ENCODE measurements around the gene DNAH12.

DNAH12 gene

GRCh38 chr3:57575966-57576626, 32.0 kb upstream of the DNAH12 start:
- TF ChIP-seq, protein P1, sequence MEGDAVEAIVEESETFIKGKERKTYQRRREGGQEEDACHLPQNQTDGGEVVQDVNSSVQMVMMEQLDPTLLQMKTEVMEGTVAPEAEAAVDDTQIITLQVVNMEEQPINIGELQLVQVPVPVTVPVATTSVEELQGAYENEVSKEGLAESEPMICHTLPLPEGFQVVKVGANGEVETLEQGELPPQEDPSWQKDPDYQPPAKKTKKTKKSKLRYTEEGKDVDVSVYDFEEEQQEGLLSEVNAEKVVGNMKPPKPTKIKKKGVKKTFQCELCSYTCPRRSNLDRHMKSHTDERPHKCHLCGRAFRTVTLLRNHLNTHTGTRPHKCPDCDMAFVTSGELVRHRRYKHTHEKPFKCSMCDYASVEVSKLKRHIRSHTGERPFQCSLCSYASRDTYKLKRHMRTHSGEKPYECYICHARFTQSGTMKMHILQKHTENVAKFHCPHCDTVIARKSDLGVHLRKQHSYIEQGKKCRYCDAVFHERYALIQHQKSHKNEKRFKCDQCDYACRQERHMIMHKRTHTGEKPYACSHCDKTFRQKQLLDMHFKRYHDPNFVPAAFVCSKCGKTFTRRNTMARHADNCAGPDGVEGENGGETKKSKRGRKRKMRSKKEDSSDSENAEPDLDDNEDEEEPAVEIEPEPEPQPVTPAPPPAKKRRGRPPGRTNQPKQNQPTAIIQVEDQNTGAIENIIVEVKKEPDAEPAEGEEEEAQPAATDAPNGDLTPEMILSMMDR (IDR thresholded peaks at IDR 0.05) = no peak

DNA sequence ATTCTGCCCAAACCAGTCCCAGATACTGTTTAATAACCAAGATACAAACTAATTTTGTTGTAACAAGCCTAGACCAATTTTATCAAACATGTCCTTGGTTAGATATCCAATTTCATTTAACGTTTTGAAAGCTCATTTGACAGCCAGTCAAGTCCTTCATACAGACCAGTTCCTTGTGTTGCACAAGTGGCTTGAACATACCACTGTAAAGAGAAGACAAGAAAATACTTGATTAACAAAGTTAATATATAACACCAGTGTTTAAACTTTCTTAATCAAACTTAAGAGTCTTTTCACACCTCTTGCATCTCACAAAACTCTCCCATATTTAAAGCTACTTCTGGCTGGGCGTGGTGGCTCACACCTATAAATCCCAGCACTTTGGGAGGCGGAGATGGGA, 28.0 kb upstream of the DNAH12 start:
- TF ChIP-seq, protein P1 (IDR thresholded peaks at IDR 0.05) = no peak

- TF ChIP-seq, protein P1 (IDR thresholded peaks at IDR 0.05) = no peak
Measured at GRCh38 chr3:57570878-57571277, 26.7 kb upstream of the DNAH12 start.

DNA sequence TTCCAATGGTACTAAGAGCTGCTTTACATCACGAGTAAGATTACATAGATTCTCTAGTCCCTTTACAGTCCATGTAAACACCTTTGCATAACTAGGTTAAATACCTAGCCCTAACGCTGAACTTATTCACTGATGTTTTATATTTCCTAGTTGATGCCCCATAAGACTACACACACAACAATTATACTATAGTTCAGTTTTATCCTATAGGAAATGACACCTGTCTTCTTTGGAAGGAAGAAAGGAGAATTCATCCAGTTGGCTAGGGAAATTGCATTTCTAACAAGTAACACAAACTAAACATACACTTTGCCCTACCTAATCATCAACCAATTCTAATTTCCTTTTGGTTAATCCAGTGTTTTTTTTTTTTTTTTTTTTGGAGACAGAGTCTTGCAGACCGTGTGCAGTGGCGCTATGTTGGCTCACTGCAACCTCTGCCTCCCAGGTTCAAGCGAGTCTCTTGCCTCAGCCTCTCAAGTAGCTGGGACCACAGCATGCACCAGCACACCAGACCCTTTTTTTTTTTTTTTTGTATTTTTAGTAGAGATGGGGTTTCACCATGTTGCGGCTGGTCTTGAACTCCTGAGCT, 25.8 kb upstream of the DNAH12 start:
- TF ChIP-seq, protein P1 (IDR thresholded peaks at IDR 0.05) = no peak

- TF ChIP-seq, protein P1 (IDR thresholded peaks at IDR 0.05) = no peak
Measured at GRCh38 chr3:57559526-57559925, 15.4 kb upstream of the DNAH12 start.

- TF ChIP-seq, protein P1 (IDR thresholded peaks at IDR 0.05) = no peak
Measured at GRCh38 chr3:57557085-57557537, 13.0 kb upstream of the DNAH12 start.

DNA sequence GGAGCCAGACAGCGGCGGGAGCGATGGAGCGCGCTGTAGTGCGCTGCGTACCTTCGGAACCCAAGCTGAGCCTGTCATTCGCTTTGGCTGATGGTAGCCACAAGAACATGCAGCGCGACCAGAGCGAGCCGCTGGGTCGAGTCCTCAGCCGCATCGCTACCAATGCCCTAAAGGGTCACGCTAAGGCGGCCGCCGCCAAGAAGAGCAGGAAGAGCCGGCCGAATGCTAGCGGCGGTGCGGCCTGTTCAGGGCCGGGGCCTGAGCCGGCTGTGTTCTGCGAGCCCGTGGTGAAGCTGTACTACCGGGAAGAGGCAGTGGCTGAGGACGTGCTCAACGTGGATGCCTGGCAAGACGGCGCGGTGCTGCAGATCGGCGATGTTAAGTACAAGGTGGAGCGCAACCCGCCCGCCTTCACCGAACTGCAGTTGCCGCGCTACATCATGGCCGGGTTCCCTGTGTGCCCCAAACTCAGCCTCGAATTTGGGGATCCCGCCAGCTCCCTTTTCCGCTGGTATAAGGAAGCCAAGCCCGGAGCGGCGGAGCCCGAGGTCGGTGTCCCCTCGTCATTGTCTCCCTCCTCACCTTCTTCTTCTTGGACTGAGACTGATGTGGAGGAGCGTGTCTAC, 12.4 kb upstream of the DNAH12 start:
- TF ChIP-seq, protein P1 (IDR thresholded peaks at IDR 0.05) = no peak
